DND-41 (cell line): ENCODE measurements around the gene CMTM3.

Experiments
- CTCF ChIP-seq: IDR thresholded peaks from 2 replicates; pipeline ENCODE4 v1.5.1; 2012; ENCODE audit warnings: borderline replicate concordance, low read length, moderate library complexity, mild to moderate bottlenecking; ENCODE audit not compliant: poor library complexity, severe bottlenecking; ENCODE audit errors: extremely low read depth
- EZH2 ChIP-seq: IDR thresholded peaks from 3 replicates; pipeline ENCODE4 v1.6.1; 2012; ENCODE audit warnings: borderline replicate concordance, low read depth, mild to moderate bottlenecking, moderate library complexity, low read length, inconsistent platforms; ENCODE audit not compliant: severe bottlenecking

DNA sequence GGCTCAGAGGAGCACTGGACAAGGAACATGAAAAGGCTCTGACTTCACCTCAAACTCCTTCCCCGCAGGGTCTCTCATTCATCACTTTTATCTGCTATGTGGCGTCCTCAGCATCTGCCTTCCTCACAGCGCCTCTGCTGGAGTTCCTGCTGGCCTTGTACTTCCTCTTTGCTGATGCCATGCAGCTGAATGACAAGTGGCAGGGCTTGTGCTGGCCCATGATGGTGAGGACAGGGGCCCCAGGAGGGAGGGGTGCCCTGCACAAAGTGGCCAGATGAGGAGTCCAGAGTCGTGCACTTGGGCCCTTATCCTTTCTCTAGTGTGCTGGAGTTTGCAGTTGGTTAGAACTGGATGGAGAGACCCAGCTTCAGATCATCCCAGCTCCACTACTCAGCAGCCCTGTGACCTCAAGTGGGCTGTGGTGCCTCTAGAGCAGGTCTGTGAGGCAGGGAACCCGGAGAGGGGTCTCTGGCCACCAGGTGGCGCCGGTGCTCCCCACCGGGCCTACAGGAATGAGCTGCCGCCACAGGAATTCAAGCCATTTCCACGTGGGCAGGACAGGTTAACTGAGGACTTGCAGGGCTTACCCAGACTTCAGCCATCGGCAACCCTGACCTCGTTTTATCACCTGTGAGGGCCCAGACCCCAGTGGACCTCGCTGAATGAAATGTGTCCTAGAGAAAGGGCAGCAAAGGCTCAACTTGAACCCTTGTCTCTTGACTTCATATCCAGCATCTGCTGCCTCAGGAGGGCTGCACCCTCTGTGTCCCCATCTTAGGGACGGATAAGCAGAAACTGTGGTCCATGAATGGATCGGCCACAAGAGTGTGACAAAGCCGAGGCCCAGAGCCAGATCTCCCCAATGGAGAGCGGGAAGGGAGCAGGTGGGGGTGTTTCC is 4.0 kb downstream of the CMTM3 start:
- peak; percentile 94 for TF ChIP-seq CTCF
- TF ChIP-seq EZH2 = no peak
